ENCODE measurements around the gene ABHD11.

DNA sequence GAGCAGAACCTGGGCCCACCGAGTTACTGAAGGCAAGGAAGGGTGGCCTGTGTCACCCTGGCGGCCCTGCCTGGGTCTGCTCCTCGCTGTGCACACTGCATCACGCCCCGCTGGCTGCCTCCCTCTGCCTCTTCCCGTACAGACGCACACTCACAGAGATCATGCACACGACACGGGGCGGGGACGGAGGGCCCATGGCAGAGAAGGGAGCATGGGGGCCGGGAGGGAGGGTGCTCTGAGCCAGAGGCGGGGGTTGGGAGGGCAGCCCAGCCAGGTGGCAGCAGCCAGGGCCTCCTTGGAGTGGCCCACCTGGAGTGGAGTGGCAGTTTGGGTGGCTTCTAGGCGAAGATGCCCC is 38.6 kb downstream of the ABHD11 start:
- TF ChIP-seq RAD21 (IDR thresholded peaks at IDR 0.05; ENCODE audit: low read length), result no peak
- TF ChIP-seq, protein P1, sequence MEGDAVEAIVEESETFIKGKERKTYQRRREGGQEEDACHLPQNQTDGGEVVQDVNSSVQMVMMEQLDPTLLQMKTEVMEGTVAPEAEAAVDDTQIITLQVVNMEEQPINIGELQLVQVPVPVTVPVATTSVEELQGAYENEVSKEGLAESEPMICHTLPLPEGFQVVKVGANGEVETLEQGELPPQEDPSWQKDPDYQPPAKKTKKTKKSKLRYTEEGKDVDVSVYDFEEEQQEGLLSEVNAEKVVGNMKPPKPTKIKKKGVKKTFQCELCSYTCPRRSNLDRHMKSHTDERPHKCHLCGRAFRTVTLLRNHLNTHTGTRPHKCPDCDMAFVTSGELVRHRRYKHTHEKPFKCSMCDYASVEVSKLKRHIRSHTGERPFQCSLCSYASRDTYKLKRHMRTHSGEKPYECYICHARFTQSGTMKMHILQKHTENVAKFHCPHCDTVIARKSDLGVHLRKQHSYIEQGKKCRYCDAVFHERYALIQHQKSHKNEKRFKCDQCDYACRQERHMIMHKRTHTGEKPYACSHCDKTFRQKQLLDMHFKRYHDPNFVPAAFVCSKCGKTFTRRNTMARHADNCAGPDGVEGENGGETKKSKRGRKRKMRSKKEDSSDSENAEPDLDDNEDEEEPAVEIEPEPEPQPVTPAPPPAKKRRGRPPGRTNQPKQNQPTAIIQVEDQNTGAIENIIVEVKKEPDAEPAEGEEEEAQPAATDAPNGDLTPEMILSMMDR (conservative IDR thresholded peaks at IDR 0.05; ENCODE audit: low read depth, low read length), result no peak
- no peak for TF ChIP-seq POLR2A (IDR thresholded peaks at IDR 0.05; ENCODE audit: low read depth, low read length)

Data from IMR-90 (cell line).